Astrocyte of the cerebellum (primary cell): ENCODE results near the gene ADAMTS18.

Experiments
- DNase-seq: peaks from one replicate; pipeline ENCODE4 v3.0.0-alpha.2; 2011; ENCODE audit warnings: low read depth
- H3K4me3 ChIP-seq: 2 replicates; pipeline ENCODE4 v1.5.1; 2011; ENCODE audit warnings: mild to moderate bottlenecking, low read depth, low read length, moderate library complexity
- in situ Hi-C: cut with HindIII; loops from 2 replicates; pipeline ENCODE4 v1.10.0; 2017; ENCODE audit warnings: low sequenced_read_pairs
- TF ChIP-seq, protein P1 (sequence below): IDR thresholded peaks from 2 replicates; pipeline ENCODE4 v1.5.1; 2012; ENCODE audit warnings: low read length, low read depth, moderate library complexity, mild to moderate bottlenecking; ENCODE audit errors: missing control alignments

Gene ADAMTS18

DNA sequence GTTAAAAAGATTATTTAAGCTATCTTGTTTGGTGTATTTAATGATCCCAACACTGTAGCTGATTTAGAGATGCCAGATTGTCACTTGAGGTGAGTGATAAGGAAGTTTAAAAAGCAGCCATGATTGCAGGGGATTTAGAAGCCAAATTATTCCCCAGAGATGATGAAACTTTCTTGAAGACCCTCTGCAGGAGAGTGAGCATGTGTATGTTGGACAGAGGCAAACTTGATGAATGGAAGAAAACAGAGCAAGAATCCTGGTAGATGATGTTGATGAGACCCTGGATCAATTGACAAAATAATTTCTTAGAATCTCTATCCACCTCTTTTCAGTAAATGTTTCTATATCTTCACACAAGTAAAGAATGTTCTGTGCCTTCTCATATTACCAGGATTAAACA lies 14.4 kb upstream of the ADAMTS18 start:
- TF ChIP-seq, protein P1, sequence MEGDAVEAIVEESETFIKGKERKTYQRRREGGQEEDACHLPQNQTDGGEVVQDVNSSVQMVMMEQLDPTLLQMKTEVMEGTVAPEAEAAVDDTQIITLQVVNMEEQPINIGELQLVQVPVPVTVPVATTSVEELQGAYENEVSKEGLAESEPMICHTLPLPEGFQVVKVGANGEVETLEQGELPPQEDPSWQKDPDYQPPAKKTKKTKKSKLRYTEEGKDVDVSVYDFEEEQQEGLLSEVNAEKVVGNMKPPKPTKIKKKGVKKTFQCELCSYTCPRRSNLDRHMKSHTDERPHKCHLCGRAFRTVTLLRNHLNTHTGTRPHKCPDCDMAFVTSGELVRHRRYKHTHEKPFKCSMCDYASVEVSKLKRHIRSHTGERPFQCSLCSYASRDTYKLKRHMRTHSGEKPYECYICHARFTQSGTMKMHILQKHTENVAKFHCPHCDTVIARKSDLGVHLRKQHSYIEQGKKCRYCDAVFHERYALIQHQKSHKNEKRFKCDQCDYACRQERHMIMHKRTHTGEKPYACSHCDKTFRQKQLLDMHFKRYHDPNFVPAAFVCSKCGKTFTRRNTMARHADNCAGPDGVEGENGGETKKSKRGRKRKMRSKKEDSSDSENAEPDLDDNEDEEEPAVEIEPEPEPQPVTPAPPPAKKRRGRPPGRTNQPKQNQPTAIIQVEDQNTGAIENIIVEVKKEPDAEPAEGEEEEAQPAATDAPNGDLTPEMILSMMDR = no peak
- no peak for DNase-seq
- in situ Hi-C loops = no loop called here
- H3K4me3 ChIP-seq = no peak overlapping the region

DNA sequence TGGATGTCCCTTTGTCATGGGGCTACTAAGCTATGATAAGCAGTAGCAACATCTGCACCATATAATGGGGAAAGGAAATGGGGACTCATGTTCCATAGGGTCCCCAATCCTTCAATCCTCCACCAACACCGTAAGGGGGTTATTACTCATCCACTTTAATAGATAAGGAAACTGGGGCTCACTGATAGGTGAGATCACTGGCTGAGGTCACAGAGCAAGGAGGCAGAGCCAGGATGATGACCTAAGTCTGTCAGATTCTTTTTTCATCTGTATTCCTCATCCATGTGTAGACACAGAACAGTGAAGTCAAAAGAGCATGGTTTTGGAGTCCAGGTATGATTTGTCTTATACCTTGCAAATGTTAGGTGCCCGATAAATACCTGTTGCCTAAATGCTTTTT lies 10.5 kb upstream of the ADAMTS18 start:
- in situ Hi-C loops = no loop called here
- no peak overlapping the region for H3K4me3 ChIP-seq
- TF ChIP-seq, protein P1 = no peak
- DNase-seq = no peak

DNA sequence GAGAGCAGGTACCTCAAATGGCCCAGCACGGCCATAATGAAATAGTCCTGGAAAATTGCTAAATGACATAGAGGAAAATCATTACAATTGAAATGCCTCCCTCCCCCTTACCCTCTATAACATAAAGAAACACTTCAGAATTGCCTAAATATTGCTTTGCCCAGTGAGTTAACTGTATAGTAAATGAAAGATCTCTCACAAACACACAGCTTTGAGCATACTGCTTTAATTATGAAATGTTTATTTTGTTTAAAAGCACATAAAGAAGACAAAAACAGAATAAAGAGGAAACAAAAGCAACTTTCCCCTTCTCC lies 9.3 kb upstream of the ADAMTS18 start:
- in situ Hi-C loops = no loop called here

DNA sequence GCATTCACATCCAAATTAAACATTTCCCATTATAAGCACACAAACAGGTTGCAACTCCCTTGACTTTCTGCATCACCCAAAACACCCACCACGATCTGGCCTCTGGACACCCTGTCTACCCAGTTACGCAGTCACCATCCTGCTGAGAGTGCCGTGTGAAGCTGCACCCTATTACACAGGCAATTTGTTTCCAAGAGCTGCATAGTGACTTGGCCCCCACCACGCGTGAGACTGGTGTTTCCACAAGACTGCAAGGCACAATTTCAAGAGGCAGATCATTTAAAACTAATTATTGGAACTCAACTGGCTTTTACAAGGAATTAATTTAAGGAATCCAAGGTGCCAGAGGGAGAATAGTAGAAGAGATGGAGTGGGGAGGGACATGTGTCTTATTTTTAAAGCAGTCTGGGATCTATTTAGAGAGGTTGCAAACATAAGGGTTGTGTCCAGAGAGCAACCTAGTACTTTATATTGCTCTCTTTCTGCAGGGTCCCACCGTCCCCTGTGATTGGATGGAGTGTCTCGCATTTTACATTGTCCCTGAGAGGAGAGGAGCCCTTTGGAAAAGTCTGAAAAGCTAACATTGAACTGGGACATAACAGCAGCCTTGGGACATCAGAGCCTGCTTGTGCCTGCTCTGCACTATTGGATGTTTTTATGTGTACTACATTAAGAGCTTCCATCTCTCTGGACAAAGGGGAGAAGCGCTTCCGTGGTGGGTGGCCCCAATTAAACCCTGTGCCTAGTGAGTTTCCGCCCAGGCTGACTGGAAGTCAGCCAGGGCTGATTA lies 8.7 kb upstream of the ADAMTS18 start:
- in situ Hi-C loops = no loop called here
- H3K4me3 ChIP-seq = no peak overlapping the region
- no peak for DNase-seq
- TF ChIP-seq, protein P1 = no peak

More for the DNA sequence above, 9.3 kb upstream of the ADAMTS18 start:
- DNase-seq = no peak
- TF ChIP-seq, protein P1 = no peak
- no peak overlapping the region for H3K4me3 ChIP-seq

DNA sequence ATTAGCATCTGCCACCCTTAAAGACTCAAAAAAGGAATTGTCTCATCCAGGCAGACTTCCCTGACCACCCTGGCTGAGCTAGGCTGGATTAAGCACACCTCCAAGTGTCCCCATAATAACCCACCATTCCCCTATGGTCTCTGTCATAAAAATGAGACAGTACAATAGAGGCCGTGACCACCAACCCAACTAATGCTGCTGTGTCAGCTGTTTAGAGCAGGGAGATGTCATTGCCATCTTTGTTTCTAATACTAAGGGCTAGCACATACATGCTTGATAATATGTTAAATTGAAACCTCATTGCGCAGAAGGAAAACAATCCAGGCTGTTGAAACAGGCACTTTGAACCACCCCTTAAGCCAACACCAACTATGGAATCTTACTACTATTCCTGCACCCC lies 7.2 kb upstream of the ADAMTS18 start:
- no peak for DNase-seq
- TF ChIP-seq, protein P1 = no peak
- in situ Hi-C loops = no loop called here
- no peak overlapping the region for H3K4me3 ChIP-seq

DNA sequence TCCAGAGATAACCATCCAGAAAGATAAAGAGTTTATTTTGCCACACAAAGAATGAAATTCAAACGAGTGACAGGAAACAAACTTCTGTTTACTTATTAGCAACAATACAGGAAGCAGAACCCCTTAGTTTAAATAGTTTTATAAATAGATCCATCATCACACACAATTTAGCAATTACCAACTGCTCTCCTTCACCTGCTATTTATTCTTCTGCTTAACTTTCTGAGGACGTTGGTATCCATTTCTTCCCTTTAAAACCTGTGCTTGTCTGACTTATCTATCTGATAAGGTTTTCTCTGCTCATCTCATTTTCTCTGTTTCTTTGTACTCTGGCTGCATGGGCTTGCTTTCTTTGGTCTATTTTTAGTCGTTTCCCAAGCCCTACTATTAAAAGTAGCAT lies 4.3 kb upstream of the ADAMTS18 start:
- no peak overlapping the region for H3K4me3 ChIP-seq
- no peak for DNase-seq
- TF ChIP-seq, protein P1 = no peak
- in situ Hi-C loops = no loop called here
